ENCODE data around the gene L3MBTL1. TPM values are rescaled to one million over a fixed set of nuclear protein-coding genes. Genes with fewer than 3 reads are reported as not detected.

Gene L3MBTL1
- polyA plus RNA-seq, 6 donors from 2014 or later, result 0.78 to 2.8 (median 1.4) TPM

DNA sequence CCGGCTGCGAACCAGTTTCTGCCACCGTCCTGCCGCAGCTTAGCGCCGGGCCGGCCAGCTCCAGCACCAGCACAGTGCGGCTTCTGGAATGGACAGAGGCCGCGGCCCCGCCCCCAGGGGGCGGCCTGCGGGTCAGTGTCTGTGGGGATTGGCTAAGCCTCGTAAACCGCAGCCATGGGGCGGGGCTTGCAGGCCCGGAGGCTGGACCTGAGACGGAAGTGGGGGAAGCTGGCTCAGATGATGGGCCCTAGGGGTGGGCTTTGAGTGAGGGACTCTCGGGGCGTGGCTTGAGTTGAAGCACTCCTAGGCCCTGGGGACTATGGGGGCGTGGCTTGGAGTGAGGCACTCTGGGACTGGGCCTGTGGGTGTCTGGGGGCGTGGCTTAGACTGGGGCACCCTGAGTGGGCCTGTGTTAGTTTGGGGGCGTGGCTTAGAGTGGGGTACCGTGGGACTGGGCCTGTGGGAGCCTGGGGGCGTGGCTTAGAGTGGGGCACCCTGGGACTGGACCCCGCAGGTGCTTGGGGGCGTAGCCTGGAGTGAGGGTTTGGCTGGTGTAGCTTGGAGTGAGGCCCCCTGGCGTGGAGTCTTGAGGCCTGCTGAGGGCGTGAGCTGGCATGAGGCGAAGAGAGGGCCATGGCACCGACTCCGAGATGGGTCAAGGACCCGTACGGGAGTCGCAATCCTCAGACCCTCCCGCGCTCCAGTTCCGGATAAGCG is 6.6 kb downstream of the L3MBTL1 start:
- peak overlapping the region; percentile 72 to 96 (median 90) for H3K27ac Mint-ChIP-seq
- peaks cover 8 to 17% (median 17%) of the 10 kb centered on the region in 3 donors for H3K27me3 Mint-ChIP-seq
- ATAC-seq (ENCODE audit: low read depth in 2 of 2), result peak; percentile 83 to 85
- peak overlapping the region; percentile 92 to 97 (median 95) for H3K4me3 Mint-ChIP-seq
- H3K9me3 Mint-ChIP-seq, result peaks cover 0 to 3% (median 0%) of the 10 kb centered on the region in 7 donors
- no peaks in the 10 kb centered on the region for H3K36me3 Mint-ChIP-seq
- peak; percentile 94 for DNase-seq
- H3K4me1 Mint-ChIP-seq, result peaks cover 10 to 24% (median 21%) of the 10 kb centered on the region in 3 donors

DNA sequence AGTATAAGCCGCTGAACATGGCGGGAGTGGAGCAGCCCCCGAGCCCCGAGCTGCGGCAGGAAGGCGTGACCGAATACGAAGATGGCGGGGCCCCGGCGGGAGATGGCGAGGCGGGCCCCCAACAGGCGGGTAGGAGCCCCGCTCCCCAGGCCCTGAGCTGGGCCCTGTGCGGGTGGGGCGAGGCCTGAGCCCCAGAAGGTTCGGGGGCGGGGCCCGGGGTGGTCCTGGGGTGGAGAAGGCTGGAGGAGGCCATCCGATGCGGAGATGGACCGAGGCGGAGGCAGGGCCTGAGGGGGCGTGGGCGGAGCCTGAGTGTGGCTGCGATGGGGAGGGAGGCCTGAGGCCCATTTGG is 7.1 kb downstream of the L3MBTL1 start:
- H3K36me3 Mint-ChIP-seq, result no peaks in the 10 kb centered on the region
- ATAC-seq (ENCODE audit: low read depth in 2 of 2) (peak; percentile 14 to 20), DNase-seq (no peak)
- H3K27me3 Mint-ChIP-seq, result peaks cover 8 to 12% (median 12%) of the 10 kb centered on the region in 3 donors
- H3K9me3 Mint-ChIP-seq, result peaks cover 0 to 3% (median 0%) of the 10 kb centered on the region in 7 donors
- peak overlapping the region; percentile 72 to 96 (median 90) for H3K27ac Mint-ChIP-seq
- H3K4me1 Mint-ChIP-seq, result peaks cover 10 to 20% (median 20%) of the 10 kb centered on the region in 3 donors
- peak overlapping the region; percentile 92 to 97 (median 95) for H3K4me3 Mint-ChIP-seq

DNA sequence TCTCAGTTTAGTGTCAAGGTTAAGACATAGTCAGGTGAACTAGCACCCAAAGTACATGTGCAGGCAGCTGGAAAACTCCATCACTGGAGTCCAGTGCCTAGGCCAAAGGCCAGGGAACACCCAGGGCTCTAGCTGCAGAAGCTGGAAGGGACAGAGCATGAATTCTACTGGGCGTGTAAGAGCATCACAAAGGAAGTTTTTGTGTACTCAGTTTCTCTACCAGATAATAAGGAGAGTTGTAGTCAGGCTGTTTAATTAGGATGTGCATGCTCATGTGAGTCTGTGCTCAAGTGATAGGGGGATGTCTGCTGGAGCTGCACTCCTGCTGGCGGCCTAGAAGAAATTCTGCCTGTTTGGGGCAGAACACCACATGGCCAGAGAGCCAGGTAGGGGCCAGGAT is 8.1 kb downstream of the L3MBTL1 start:
- peaks cover 10 to 20% (median 20%) of the 10 kb centered on the region in 3 donors for H3K4me1 Mint-ChIP-seq
- peaks cover 8 to 11% (median 10%) of the 10 kb centered on the region in 3 donors for H3K27me3 Mint-ChIP-seq
- no peaks in the 10 kb centered on the region for H3K36me3 Mint-ChIP-seq
- peaks cover 0 to 7% (median 0%) of the 10 kb centered on the region in 7 donors for H3K9me3 Mint-ChIP-seq
- DNase-seq (no peak), ATAC-seq (ENCODE audit: low read depth in 2 of 2) (no peak)
- H3K27ac Mint-ChIP-seq, result peak overlapping the region in 1 of 6 donors; percentile 21
- H3K4me3 Mint-ChIP-seq, result peak overlapping the region in 6 of 8 donors; percentile 31 to 97 (median 95)

DNA sequence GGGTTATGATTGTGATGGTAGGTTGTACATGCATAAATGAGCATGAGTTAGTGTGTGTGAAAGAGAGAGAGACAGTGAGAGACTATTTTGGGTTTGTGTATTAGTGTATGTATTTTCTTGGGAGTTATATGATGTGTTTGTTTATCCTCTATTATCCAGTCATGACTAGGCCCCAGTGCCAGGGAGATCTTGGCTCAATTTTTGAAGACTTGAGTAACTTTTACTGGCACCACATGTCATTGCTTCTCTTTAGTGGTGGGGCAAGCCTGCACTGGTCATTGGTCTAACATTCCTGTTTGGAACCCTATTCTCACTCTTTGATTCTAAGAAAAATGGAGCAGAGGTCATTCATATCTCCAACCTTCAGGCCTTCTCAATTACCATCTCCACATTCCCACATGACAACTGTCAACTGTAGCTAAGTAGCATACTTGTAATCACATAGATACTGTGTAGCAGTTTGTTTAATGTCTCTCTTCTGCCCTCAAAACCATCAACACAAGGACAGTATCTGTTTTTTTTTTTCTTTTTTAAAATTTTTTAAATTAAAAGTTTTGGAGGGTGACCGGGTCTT is 8.8 kb downstream of the L3MBTL1 start:
- no peaks in the 10 kb centered on the region for H3K36me3 Mint-ChIP-seq
- peaks cover 4 to 8% (median 7%) of the 10 kb centered on the region in 3 donors for H3K27me3 Mint-ChIP-seq
- DNase-seq (no peak), ATAC-seq (ENCODE audit: low read depth in 2 of 2) (no peak)
- H3K4me3 Mint-ChIP-seq, result peak overlapping the region in 2 of 8 donors; percentile 6 to 94
- H3K9me3 Mint-ChIP-seq, result peaks cover 0 to 7% (median 0%) of the 10 kb centered on the region in 7 donors
- peaks cover 10 to 20% (median 20%) of the 10 kb centered on the region in 3 donors for H3K4me1 Mint-ChIP-seq
- H3K27ac Mint-ChIP-seq, result no peak overlapping the region

DNA sequence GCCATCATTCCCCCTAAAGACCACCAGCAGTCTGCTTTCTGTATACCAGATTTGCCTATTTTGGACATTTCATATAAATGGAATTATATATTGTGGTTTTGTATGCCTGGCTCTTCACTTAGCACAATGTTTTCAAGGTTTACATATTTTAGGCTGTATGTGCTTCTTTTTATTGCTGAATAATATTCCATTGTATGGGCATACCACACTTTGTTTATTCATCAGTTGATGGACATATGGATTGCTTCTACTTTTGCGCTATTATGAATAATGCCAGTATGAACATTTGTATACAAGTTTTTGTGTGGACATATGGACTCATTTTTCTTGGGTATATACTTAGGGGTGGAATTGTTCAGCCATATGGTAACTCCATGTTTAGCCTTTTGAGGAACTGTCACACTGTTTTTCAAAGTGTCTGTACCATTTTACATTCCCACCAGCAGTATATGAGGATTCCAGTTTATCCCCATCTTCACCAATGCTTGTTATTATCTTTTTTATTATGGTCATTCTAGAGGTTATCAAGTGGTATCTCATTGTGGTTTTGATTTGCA is 12.7 kb downstream of the L3MBTL1 start:
- no peak for ATAC-seq (ENCODE audit: low read depth in 2 of 2)
- H3K36me3 Mint-ChIP-seq, result no peaks in the 10 kb centered on the region

DNA sequence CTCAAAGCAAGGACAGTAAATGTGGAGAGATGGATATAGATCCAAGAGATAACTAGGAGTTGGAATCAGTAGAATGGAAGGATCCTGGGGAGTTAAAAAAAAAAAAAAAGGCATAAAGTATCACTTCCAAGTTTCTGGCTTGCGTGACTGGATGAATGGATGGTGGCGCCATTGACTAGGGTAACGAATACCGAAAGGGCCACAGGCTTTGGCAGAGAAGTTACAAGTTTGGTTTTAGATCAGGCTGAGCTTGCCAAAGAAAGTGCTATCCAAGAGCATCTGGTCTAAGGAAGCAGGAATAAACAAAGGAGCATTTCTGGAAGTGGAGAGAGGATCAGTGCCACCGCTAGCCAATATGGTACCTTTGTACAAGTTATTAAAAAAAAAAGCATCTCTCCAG is 17.5 kb downstream of the L3MBTL1 start:
- Mint-ChIP-seq H3K4me3 (no peak overlapping the region), H3K36me3 (peaks cover 0 to 5% of the 10 kb centered on the region in 2 donors), H3K27ac (peak overlapping the region in 1 of 6 donors; percentile 55), H3K9me3 (peaks cover 0 to 3% (median 0%) of the 10 kb centered on the region in 7 donors), H3K27me3 (peaks cover 0 to 9% (median 0%) of the 10 kb centered on the region in 3 donors), H3K4me1 (peaks cover 0 to 4% (median 0%) of the 10 kb centered on the region in 3 donors)
- DNase-seq, result no peak
- no peak for ATAC-seq (ENCODE audit: low read depth in 2 of 2)

More for the DNA sequence above, 12.7 kb downstream of the L3MBTL1 start:
- peaks cover 0 to 5% (median 0%) of the 10 kb centered on the region in 3 donors for H3K27me3 Mint-ChIP-seq
- no peak overlapping the region for H3K27ac Mint-ChIP-seq
- peaks cover 4 to 12% (median 12%) of the 10 kb centered on the region in 3 donors for H3K4me1 Mint-ChIP-seq
- H3K4me3 Mint-ChIP-seq, result no peak overlapping the region
- no peak for DNase-seq
- peaks cover 0 to 7% (median 0%) of the 10 kb centered on the region in 7 donors for H3K9me3 Mint-ChIP-seq

DNA sequence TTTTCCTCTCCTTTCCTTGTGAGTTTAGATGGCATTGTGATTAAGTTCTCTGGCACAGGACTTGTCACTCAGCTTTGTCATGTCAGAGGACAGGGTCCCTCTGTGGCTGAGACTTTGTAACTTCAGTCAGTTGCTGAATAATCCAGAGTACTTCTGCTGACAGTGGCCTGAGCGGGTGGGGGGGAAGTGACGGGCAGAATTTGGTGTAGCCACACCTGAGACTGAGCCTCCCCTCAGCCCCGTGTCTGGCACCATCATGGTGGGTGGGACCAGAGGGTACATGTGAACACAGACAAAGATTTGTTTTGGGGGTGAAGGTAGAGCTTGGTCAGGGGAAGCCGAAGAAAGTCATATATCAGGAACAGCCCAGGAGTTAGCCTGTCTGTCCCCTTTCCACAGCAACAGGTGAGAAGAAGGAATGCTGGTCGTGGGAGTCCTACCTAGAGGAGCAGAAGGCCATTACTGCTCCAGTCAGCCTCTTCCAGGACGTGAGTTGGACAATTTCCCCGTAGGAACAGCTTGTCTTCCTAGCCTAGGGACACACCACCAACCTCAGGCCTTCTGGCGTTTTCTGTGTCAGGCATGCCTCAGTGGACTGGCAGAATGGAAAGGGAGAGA is 20.9 kb downstream of the L3MBTL1 start:
- DNase-seq (no peak), ATAC-seq (ENCODE audit: low read depth in 2 of 2) (no peak)
- H3K9me3 Mint-ChIP-seq, result no peaks in the 10 kb centered on the region
- H3K27me3 Mint-ChIP-seq, result peaks cover 0 to 9% (median 0%) of the 10 kb centered on the region in 3 donors
- H3K4me1 Mint-ChIP-seq, result peaks cover 0 to 4% (median 0%) of the 10 kb centered on the region in 3 donors
- no peak overlapping the region for H3K27ac Mint-ChIP-seq
- no peak overlapping the region for H3K4me3 Mint-ChIP-seq
- H3K36me3 Mint-ChIP-seq, result peaks cover 5% of the 10 kb centered on the region in 2 donors

DNA sequence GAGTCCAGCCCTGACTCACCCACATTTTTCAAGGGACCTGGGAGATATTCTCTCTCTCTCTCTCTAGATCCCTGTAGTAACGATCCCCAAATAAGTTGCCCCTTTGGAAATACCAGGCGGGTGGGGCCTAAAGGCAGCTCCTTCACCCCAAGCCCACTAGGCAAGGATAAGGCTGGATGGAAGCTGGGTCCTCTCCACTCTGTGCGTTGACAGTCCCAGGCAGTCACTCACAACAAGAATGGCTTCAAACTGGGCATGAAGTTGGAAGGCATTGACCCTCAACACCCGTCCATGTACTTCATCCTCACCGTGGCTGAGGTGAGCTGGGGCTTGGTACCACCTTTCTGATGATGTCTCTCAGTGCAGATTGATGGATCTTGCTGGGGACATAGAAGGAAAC is 21.6 kb downstream of the L3MBTL1 start:
- no peak overlapping the region for H3K4me3 Mint-ChIP-seq
- ATAC-seq (ENCODE audit: low read depth in 2 of 2) (no peak), DNase-seq (no peak)
- H3K27ac Mint-ChIP-seq, result peak overlapping the region in 1 of 6 donors; percentile 24
- H3K9me3 Mint-ChIP-seq, result no peaks in the 10 kb centered on the region
- peaks cover 0 to 9% (median 0%) of the 10 kb centered on the region in 3 donors for H3K27me3 Mint-ChIP-seq
- peaks cover 5% of the 10 kb centered on the region in 2 donors for H3K36me3 Mint-ChIP-seq
- H3K4me1 Mint-ChIP-seq, result peaks cover 0 to 4% (median 0%) of the 10 kb centered on the region in 3 donors

DNA sequence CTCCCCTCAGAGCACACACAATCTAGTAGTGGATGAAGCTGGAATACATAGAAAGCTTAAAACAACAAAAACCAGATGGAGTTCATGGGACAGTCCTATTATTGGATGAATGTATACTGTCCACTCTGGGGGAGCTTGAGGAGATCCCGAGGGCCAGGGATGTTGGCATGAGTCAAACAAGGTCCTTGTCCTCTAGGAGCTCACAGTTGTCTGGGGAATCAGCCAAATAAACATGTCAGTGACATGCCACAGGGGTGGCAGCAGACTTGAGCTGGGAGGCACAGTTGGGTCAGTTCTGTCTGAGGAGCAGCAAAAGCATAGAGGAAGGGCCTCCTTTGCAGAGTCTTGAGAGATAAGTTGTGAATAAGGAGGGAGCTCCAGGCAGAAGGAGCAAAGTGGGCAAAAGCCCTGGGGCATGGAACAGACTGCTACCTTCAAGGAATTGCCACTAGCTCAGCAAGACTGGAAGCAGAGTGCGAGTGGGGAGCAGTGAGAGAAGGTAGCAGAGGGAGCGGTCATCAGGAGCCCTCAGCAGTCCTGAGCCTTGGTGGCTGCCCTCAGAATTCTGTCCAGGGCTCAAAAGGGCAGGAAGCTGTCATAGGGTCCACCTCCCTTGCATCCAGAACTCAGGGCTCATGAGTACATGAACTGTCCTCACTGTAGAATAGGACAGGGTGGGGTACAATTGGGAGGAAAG is 22.1 kb downstream of the L3MBTL1 start:
- Mint-ChIP-seq H3K4me1 (peaks cover 0 to 4% (median 0%) of the 10 kb centered on the region in 3 donors), H3K36me3 (peaks cover 5% of the 10 kb centered on the region in 2 donors), H3K9me3 (no peaks in the 10 kb centered on the region), H3K4me3 (no peak overlapping the region), H3K27me3 (peaks cover 0 to 5% (median 0%) of the 10 kb centered on the region in 3 donors), H3K27ac (peak overlapping the region in 2 of 6 donors; percentile 24 to 35)
- no peak for DNase-seq
- ATAC-seq (ENCODE audit: low read depth in 2 of 2), result no peak

DNA sequence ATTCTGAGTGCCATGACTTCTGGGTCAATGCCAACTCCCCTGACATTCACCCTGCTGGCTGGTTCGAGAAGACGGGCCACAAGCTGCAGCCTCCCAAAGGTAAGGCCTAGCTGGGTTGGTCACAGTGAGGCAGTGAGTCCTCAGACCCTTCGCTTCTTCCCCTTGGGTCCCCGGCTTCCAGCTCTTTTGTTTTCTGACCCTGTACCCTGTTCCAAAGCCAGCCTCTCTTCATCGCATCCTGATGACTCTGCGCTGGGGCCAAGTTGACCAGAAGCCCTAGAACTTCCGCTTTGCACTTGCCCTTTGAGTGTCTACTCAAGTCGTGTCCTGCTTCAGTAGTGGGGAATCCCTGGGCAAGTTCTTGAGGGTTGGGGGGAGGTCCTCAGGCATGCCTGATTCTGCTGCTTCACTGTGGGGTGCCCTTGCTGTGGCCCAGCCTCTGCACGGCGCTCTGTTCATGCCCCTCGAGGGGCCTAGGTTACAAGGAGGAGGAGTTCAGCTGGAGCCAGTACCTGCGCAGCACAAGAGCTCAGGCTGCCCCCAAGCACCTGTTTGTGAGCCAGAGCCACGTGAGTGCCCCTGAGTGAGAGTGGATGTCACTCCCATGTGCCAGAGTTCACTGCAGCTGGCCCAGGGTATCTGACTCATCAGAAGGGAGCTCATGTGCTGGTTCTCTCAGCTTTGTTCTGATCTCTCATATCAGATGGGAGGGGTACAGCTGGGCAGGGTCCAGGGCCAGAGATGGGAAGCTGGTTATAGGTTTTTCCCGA is 23.0 kb downstream of the L3MBTL1 start:
- H3K4me3 Mint-ChIP-seq, result no peak overlapping the region
- DNase-seq, result no peak
- no peak for ATAC-seq (ENCODE audit: low read depth in 2 of 2)
- H3K27ac Mint-ChIP-seq, result no peak overlapping the region
- peaks cover 0 to 5% (median 0%) of the 10 kb centered on the region in 3 donors for H3K27me3 Mint-ChIP-seq
- peaks cover 5% of the 10 kb centered on the region in 2 donors for H3K36me3 Mint-ChIP-seq
- no peaks in the 10 kb centered on the region for H3K9me3 Mint-ChIP-seq
- peaks cover 0 to 4% (median 0%) of the 10 kb centered on the region in 3 donors for H3K4me1 Mint-ChIP-seq

DNA sequence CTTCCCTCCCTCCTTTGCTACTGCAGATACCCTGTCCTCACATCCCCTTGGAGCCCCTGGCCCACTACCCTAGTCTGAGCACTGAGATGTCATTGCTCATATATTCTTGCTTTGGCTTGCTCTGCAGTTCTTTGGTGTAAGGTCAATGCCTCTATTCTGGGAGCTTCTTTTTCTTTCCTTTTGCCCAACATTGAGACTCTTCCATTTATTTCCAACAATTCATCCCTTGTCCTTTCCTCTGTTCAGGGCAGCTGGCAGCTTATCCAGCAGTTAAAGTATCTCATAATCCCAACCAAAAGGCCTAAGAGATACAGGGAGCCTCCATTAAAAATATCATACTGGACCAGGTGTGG is 23.6 kb downstream of the L3MBTL1 start:
- no peak for DNase-seq
- peaks cover 0 to 1% (median 0%) of the 10 kb centered on the region in 3 donors for H3K27me3 Mint-ChIP-seq
- H3K9me3 Mint-ChIP-seq, result no peaks in the 10 kb centered on the region
- no peak for ATAC-seq (ENCODE audit: low read depth in 2 of 2)
- peak overlapping the region in 1 of 6 donors; percentile 8 for H3K27ac Mint-ChIP-seq
- H3K4me1 Mint-ChIP-seq, result peaks cover 0 to 4% (median 0%) of the 10 kb centered on the region in 3 donors
- no peak overlapping the region for H3K4me3 Mint-ChIP-seq
- H3K36me3 Mint-ChIP-seq, result peaks cover 5% of the 10 kb centered on the region in 2 donors

DNA sequence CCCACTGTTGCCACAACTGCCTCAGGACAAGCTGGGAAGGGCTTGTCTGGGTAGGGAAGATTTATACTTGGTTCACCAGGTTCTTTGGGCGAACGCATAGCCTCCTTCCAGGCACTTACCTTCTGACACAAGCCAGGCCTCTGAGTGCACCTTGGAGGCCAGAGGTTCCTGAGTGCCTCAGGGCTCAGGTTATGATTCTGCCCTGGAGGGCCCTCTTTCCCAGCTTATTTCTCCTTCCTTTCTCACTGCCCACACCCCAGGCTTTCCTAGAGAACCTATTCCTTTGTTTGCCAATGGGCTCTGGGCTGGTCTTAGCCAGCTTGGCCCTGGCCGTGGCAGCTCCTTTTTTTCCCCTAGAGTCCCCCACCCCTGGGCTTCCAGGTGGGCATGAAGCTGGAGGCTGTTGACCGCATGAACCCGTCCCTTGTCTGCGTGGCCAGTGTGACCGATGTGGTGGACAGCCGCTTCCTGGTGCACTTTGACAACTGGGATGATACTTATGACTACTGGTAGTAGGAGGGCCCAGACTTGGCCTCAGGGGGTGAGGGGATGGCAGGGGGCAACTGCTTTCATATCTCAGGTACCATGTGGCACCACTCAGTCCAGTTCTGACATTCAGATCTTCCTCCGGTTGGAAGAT is 25.0 kb downstream of the L3MBTL1 start:
- Mint-ChIP-seq H3K27ac (no peak overlapping the region), H3K9me3 (no peaks in the 10 kb centered on the region), H3K4me1 (no peaks in the 10 kb centered on the region), H3K36me3 (peaks cover 5% of the 10 kb centered on the region in 2 donors), H3K4me3 (no peak overlapping the region), H3K27me3 (no peaks in the 10 kb centered on the region)
- ATAC-seq (ENCODE audit: low read depth in 2 of 2) (no peak), DNase-seq (no peak)

Data from naive B cell (primary cell).